Left forelimb (tissue), 1 donor: ENCODE data around the gene P2RY2.
"Not testable (repeated sequence)": the region's sequence is repeated elsewhere in the genome, so short reads cannot be mapped to it uniquely, and the experiment has no call there.

Experiments used
- DNase-seq: peaks from one replicate; pipeline ENCODE4 v3.0.0-alpha.2; 2018; ENCODE audit warnings: low spot score

P2RY2 gene

GRCh38 chr11:73267906-73268540 lies 49.9 kb downstream of the P2RY2 start:
- peak; percentile 23 for DNase-seq

DNA sequence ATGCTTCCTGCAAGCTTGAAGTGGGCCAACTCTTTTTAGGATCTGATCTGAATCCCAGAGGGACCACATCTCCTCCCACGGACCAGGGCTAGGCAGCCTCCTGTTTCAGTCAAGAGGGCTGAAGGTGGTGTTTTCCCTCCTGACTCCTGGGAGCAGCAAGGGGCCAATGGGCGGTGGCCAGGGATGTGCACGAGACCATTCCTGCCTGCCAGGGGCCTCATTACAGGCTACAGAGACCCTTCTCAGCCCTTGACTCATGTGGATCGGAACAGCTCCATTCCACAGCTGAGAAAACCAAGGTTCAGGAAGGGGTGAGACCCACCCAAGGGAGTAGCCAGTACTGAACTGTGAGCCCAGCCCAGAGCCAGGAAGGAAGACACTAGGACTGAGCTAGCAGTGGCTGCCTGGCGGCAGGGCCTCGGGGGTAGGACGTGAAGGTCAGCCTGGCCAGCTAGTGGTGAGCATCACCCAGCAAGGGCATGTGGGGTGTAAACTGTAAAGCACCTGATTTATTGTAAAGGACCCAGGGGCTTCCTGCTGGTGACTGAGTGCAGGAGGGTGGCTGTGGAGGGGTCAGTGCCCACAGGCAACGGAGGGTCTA lies 50.7 kb downstream of the P2RY2 start:
- peak; percentile 50 for DNase-seq

GRCh38 chr11:73269459-73270015 lies 51.5 kb downstream of the P2RY2 start:
- peak; percentile 36 for DNase-seq

DNA sequence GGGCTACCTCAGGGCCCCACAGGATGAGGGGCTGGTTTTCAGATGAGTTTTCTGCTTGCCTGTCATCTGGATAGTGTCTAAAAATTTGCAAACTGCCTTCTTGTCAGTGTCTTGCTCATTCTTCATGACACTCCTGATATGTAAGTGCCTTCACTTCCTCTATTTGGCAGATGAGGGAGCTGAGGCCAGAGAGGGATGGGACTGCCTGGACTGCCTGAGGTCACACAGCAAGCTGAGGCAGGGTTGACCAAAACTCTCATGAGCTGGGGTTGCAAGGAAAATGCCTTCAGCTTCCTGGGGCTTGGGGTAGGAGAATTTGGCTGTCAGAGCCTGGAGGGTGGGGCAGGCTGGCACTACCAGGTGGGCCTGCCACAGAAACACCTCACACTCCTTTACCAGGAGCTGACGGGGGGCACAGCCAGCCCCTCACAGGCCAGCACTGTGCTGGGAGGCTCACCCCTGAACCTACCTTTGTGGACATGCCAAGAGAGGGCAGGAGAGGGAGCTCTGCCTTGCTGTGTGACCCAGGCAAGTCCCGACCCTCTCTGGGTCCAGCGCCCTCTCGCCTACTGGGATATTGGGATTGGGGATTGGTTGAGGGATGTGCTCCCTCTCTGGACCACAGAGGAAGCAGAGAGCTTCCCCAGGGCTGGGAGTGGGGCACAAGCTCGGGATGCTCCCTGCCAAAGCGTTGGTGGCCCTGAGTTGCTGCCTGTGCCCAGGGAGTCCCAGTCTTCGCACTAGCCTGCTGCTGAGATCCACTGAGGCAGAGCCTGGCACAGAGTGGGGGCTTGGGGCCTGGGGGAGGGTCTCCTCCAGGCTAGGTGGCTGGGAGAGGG lies 52.2 kb downstream of the P2RY2 start:
- DNase-seq = peak; percentile 44

GRCh38 chr11:73270855-73271477 lies 52.9 kb downstream of the P2RY2 start:
- DNase-seq = no peak

DNA sequence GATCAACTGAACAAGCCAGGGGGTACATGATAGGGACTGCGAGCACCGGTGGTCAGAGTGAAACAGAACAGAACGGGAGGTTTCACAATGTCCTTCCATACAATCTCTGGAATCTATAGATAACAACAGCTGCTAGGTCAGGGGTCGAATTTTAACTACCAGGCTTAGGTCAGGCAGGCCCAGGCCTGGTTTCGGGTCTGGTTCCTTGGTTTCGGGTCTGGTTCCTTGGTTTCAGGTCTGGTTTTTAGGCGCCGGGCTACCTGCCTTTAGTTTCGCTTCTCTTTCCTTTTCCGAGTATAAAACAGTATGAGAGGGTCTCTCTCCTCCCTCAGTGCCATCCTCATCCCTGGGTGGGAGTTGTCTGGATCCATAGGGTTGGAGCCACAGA lies 53.4 kb downstream of the P2RY2 start:
- DNase-seq = not testable (repeated sequence)

DNA sequence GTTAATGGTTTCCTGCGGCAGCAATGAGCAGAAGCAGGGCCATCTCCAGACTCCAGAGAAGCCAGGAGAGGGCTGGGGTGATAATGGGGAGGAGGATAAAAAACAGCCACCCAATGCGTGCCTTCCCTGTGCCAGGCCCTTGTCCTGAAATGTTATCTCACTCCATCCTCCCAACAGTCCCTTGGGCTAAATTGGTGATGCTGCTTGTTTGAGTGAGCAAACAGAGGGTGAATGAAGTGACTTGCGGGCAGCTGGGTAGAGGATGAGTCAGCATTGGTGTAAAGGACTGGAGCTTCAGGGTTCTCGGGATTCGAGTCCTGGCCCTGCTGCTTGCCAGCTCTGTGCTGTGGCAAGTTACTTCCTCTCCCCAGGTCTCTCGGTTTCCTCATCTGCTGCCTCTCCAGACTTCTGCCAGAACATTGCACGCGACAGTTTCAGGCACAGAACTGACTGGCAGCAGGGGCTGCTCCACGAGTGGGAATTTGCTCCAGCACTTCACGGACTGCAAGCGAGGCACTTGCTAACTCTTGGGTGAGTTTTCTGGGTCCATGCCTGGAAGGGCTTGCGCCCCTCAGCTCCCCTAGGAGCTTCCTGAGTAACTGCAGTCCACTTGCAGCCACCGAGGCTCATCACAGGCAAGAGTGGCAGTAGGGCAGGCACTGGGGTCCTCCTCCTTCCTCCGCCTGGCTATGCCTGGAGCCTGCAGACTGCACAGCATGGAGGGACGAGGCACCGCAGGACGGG lies 54.0 kb downstream of the P2RY2 start, which contains the start of gene P2RY6:
Gene P2RY6 (plus strand): TSS at position 403 of the 744 bp plus-strand sequence. CDS start 24,181 bp downstream, outside the sequence.
- DNase-seq = peak; percentile 58

DNA sequence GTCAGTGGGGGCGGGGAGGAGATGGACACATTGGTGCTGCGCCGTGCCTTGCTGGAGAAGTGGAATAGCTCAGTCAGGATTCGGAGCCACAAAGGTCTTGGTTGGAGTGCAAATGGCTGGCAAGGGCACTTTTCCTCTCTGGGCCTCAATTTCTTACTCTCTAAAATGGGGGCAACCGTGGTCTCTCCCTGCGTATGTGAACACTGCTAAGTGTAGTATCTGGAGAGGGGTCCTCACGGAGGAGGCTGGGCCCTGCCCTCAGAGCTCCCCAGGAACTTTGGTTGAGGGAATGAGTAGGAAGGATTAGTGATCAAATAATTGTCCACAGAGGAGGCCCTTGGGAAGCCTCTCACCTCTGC lies 54.6 kb downstream of the P2RY2 start:
- peak; percentile 34 for DNase-seq

GRCh38 chr11:73273222-73273895 lies 55.3 kb downstream of the P2RY2 start:
- peak; percentile 37 for DNase-seq

GRCh38 chr11:73274191-73274590 lies 56.1 kb downstream of the P2RY2 start:
- not testable (repeated sequence) for DNase-seq

GRCh38 chr11:73274722-73275380 lies 56.8 kb downstream of the P2RY2 start:
- DNase-seq = peak; percentile 61

DNA sequence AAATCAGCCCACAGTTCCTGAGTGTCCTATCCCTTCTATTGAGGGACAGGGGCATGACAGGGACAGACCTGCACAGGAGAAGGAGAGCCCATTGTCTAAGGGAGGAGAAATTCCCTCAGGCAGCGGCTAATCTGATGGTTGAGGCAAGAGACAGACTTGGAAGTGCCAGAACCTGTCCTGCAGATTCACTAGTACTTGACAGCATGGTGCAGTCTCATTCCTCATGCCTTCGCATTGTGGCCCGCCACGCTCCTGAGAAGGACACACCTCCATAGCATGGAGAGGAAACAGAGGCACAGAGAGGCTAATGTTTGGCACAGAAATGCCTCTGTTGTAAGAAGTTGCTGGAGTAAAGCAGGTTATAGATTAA lies 57.3 kb downstream of the P2RY2 start:
- DNase-seq = peak; percentile 46

DNA sequence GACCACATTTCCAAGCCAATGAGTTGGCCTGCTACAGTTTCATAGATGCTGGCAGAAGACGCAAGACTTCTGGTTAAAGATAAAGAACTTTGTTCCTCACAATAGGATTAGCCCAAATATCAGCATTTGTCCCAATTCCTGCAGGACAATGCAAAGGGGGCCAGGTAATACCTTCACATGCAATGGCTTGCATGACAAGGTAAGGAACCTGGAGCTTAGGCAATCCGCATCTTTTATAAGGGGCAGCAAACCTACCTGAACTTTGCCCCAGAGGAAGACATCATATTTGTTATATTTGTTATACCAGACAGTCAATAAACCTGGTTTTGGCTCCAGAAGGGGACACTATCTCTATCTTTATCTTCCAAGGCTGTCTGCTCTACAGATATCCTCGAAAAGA lies 59.4 kb downstream of the P2RY2 start:
- DNase-seq = no peak

DNA sequence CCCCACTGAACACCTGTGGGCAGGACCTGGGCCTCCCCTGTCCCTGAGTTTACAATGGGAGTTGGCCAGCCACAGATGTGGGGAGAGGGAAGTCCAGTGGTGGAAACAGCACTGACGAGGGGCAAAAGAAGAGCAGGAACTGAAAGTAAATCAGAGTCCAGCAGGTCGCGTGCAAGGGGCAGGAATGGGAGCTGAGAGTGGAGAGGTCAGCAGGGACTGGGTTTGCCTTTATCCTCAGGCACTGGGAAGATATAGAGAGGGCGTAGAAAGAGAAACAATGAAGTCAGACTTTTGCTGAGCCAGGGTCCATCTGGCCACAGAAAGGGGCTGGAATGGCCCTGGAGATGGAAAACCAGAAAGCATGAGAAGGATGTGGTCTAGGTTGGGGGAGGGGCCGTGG lies 62.5 kb downstream of the P2RY2 start:
- peak; percentile 48 for DNase-seq

DNA sequence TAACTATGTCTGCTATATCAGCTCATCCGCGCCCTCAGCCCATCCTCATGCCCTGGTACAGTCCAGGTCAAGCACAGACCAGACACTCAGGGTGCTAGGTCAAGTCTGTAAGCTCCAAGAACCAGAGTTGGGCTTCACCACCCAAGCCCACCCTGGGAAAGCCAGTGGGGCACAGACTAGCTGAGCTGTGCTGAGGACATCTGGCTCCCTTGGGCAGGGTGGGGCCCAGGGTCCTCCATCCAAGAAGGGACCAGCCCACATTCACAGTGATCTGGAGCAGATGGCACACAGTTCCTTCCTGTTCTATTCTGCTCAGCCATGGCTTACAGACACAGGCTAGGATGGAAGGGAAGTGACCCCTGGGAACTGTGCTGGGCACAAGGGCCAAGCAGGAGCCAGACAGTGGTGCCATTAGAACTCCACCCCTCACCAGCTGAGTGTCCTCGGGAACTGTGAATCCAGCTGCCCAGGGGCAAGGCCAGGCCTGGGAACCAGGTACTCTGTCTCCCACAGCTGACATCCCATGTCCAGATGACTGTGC lies 63.2 kb downstream of the P2RY2 start:
- peak; percentile 62 for DNase-seq

- DNase-seq = peak; percentile 36
These were observed 63.9 kb downstream of the P2RY2 start for GRCh38 chr11:73281796-73282660.

GRCh38 chr11:73283276-73284000 lies 65.4 kb downstream of the P2RY2 start:
- DNase-seq = peak; percentile 52

DNA sequence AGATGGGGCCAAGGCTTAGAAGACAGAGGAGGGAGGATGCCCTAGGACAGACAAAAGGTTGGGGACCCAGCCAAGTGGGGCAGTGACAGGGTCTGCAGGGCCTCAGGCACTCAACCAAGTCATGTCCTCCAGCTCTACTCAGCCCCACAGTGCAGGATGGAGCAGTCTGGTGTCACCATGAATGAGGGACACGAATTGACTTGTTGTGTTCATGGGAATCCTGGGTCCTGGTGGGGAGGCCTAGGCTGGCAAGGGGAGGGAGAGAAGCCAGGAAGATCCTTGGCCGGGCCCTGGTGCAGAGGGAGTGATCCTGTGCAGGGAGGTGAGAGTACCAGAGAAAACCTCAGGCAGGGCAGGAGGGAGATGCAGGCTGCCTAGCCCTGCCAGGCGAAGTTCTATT lies 66.0 kb downstream of the P2RY2 start:
- DNase-seq = peak; percentile 55
